ENCODE results near the gene SLAMF1. TPM values are rescaled to one million over a fixed set of nuclear protein-coding genes. Genes with fewer than 3 reads are reported as not detected.
A peak's percentile ranks its signal among the peaks of the same experiment; 100 is the strongest.

Gene SLAMF1
- total and polyA plus RNA-seq, 9 of the 15 experiments (the other 6 are each of a cell fraction or from before 2014, with no cell fraction given), result 0.04 to 0.17 (median 0.11) TPM; not detected in 4

- TF ChIP-seq ZSCAN29 (IDR thresholded peaks at IDR 0.05) (no peak), ZNF311 (CRISPR knock-in tag; IDR thresholded peaks at IDR 0.05) (no peak)
Measured at GRCh38 chr1:160588468-160588867, 58.4 kb downstream of the SLAMF1 start (continued).

GRCh38 chr1:160584784-160585183, 62.1 kb downstream of the SLAMF1 start:
- in situ Hi-C loops (cut with MboI), result no loop called here
- Histone ChIP-seq H3K36me3 (ENCODE audit: control insufficient read depth, insufficient read depth, low read length) (no peaks in the 10 kb centered on the region), H3K4me1 (replicated peaks in 1 of 2; ENCODE audit: control insufficient read depth in 2 of 2, insufficient read depth in 2 of 2, low read length in 2 of 2) (peaks cover 3 to 21% of the 10 kb centered on the region in 2 experiments; a peak in 3 of 5 replicates), H3K9me3 (replicated peaks; ENCODE audit: control insufficient read depth, insufficient read depth, low read depth, low read length) (no peaks in the 10 kb centered on the region), H3K9me1 (ENCODE audit: control insufficient read depth, insufficient read depth, low read length) (no peaks in the 10 kb centered on the region), H3K79me2 (ENCODE audit: control insufficient read depth, insufficient read depth, low read length) (no peaks in the 10 kb centered on the region), H3K9ac (ENCODE audit: insufficient read depth in 1 of 2, low read depth in 2 of 2, low read length in 2 of 2) (no peak overlapping the region), H3K27me3 (ENCODE audit: control insufficient read depth in 2 of 2, insufficient read depth in 2 of 2, low read length in 2 of 2) (no peaks in the 10 kb centered on the region), H2AFZ (ENCODE audit: low read depth, low read length) (no peak overlapping the region), H3K4me2 (ENCODE audit: insufficient read depth, low read length) (no peak overlapping the region), H4K20me1 (replicated peaks; ENCODE audit: control insufficient read depth, insufficient read depth, low read length) (no peaks in the 10 kb centered on the region), H3K27ac (ENCODE audit: extremely low read depth, low read depth, low read length) (no peak overlapping the region), H3K4me3 (no peak overlapping the region)
- POLR2A ChIA-PET, result no interaction called here
- ATAC-seq (no peak), DNase-seq (ENCODE audit: extremely low read depth in 1 of 4, low spot score in 3 of 4) (no peak), FAIRE-seq (no peak)
- intact Hi-C loops (cut with micrococcal nuclease), result no loop called here
- WGBS (ENCODE audit: insufficient coverage, low coverage, missing lambda C conversion rate), result 45% methylated on average over 1 of the region's 1 CpG
- no peak for TF ChIP-seq PURB (CRISPR knock-in tag; IDR thresholded peaks at IDR 0.05; ENCODE audit: low read depth)
- no peak for TF ChIP-seq NR2C2 (CRISPR knock-in tag; IDR thresholded peaks at IDR 0.05)
- TF ChIP-seq NR2C2 (tag; IDR thresholded peaks at IDR 0.05), result peak; percentile 46; the same call in 1 of the 2 replicates
- TF ChIP-seq ZNF197 (CRISPR knock-in tag; IDR thresholded peaks at IDR 0.05; ENCODE audit: low read depth), result no peak
- CTCF ChIA-PET (ENCODE audit: low intra/inter-chr PET ratio), result no interaction called here
- BruUV-seq (replicated peaks), result no TSS peak
